ENCODE measurements around the gene PLXND1.

The PLXND1 gene

DNA sequence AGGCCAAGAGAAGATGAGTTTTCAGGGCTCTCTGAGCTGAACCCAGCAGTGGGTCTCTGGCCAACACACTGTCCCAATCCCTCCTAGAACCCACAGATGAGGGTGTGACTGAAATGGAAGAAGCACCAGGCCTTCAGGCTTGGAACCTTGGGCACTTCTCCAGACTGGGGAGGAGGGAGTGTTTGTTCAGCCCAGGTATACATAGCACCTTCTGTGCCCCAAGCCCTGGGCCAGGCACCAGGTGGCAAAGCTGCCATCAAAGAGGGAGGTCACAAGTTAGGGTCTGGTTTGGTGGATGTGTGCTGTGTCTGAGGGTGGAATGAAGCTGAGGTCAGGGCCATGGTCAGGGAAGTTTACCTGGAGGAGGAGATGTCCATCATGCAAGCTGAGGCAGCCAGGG lies 93.9 kb downstream of the PLXND1 start:
- TF ChIP-seq, protein P1, sequence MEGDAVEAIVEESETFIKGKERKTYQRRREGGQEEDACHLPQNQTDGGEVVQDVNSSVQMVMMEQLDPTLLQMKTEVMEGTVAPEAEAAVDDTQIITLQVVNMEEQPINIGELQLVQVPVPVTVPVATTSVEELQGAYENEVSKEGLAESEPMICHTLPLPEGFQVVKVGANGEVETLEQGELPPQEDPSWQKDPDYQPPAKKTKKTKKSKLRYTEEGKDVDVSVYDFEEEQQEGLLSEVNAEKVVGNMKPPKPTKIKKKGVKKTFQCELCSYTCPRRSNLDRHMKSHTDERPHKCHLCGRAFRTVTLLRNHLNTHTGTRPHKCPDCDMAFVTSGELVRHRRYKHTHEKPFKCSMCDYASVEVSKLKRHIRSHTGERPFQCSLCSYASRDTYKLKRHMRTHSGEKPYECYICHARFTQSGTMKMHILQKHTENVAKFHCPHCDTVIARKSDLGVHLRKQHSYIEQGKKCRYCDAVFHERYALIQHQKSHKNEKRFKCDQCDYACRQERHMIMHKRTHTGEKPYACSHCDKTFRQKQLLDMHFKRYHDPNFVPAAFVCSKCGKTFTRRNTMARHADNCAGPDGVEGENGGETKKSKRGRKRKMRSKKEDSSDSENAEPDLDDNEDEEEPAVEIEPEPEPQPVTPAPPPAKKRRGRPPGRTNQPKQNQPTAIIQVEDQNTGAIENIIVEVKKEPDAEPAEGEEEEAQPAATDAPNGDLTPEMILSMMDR (IDR thresholded peaks at IDR 0.05): no peak
- DNase-seq: no peak
- Histone ChIP-seq H3K9me3 (no peaks in the 10 kb centered on the region), H3K27ac (no peak overlapping the region), H3K36me3 (peaks cover 4 to 92% (median 50%) of the 10 kb centered on the region in 3 donors), H3K27me3 (no peaks in the 10 kb centered on the region), H3K4me3 (no peak overlapping the region), H3K4me1 (peaks cover 0 to 2% (median under 1%) of the 10 kb centered on the region in 4 donors)
- intact Hi-C loops (cut with DNase I; ENCODE audit: low total_unique reads): no loop called here

DNA sequence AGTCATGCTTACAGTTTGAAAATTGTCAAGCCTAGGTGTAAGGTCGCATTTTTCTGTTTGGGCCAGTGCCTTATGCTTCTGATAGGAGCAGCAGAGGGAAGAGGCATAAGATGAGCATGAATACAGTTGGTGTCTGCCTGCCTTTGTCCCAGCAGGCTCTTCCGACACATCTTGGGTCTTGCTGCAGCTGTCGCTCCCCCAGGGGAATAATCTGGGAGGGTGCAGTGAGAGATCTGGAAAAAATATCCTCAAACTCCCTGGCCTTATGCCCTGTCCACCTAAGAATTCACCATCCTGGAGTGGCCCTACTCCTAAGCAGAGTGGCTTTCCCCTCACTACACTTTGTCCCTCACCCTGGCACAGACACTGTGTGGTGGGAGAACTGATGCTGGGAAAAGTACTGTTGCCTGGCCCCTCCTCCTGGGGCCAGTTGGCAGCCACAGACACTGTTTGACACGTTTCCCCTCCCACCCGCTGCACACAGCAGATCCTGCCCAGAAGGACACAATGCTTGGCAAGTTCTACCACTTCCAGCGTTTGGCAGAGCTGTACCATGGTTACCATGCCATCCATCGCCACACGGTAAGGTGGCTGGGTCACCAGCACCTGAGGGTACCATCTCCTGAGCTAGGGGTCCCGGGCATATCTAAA lies 99.2 kb downstream of the PLXND1 start:
- intact Hi-C loops (cut with DNase I; ENCODE audit: low total_unique reads): no loop called here
- no peaks in the 10 kb centered on the region for H3K27me3 ChIP-seq
- peak in 1 of 2 donors; percentile 28 for DNase-seq
- H3K27ac ChIP-seq: no peak overlapping the region
- no peak overlapping the region for H3K4me3 ChIP-seq
- no peaks in the 10 kb centered on the region for H3K9me3 ChIP-seq
- H3K4me1 ChIP-seq: peaks cover 0 to 22% (median 8%) of the 10 kb centered on the region in 4 donors
- TF ChIP-seq, protein P1 (IDR thresholded peaks at IDR 0.05): no peak
- peaks cover 2 to 93% (median 38%) of the 10 kb centered on the region in 3 donors for H3K36me3 ChIP-seq

DNA sequence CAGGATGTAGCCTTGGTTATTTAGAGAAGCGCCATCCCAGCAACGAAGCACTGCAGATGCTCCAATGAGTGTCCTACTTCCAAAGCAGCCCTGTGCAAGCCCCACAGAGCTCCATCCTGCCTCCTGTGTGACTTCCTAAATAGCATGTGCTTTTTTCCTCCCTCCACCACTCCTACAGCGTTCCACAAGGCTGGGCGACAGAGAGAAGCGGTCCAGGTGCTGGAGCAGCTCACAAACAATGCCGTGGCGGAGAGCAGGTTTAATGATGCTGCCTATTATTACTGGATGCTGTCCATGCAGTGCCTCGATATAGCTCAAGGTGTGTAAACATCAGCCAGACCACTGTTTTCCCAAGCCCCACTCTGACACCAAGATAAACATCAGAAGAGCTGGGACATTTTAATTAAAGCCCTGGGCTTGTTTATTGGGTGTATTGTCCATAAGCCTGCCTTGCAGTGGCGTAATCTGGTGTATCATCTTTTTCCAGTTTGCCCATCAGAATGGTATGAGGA lies 100.2 kb downstream of the PLXND1 start:
- Histone ChIP-seq H3K4me3 (no peak overlapping the region), H3K27ac (no peak overlapping the region), H3K4me1 (peaks cover 0 to 22% (median 8%) of the 10 kb centered on the region in 4 donors), H3K27me3 (no peaks in the 10 kb centered on the region), H3K36me3 (peaks cover 0 to 93% (median 36%) of the 10 kb centered on the region in 3 donors), H3K9me3 (no peaks in the 10 kb centered on the region)
- DNase-seq: no peak
- TF ChIP-seq, protein P1 (IDR thresholded peaks at IDR 0.05): no peak
- intact Hi-C loops (cut with DNase I; ENCODE audit: low total_unique reads): no loop called here

DNA sequence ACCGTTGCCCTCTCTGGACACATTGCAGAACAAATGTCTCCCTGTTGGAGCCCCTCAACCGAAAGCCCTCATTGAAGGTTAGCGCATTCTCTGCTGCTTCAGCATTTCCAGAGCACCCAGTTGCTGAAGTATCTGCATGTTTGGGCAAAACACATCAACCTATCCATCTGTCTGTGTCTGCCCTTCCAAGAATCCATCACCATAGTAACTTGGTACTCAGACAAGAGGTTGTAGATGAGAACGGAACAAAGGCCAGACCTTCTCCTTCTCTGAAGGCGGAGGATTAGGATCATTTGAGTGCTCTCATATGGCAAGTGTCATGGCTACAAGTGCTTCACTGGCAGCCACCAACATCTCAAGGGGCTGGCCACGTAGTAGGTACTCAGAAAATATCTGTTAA lies 101.1 kb downstream of the PLXND1 start:
- no peaks in the 10 kb centered on the region for H3K27me3 ChIP-seq
- no peak for DNase-seq
- intact Hi-C loops (cut with DNase I; ENCODE audit: low total_unique reads): no loop called here
- H3K4me3 ChIP-seq: no peak overlapping the region
- H3K36me3 ChIP-seq: peaks cover 1 to 92% (median 38%) of the 10 kb centered on the region in 3 donors
- TF ChIP-seq, protein P1 (IDR thresholded peaks at IDR 0.05): no peak
- H3K9me3 ChIP-seq: no peaks in the 10 kb centered on the region
- peaks cover 0 to 22% (median 8%) of the 10 kb centered on the region in 4 donors for H3K4me1 ChIP-seq
- H3K27ac ChIP-seq: peak overlapping the region; percentile 16 to 30
